Measurements from ENCODE around the gene SELENOT.

SELENOT gene, protein sequence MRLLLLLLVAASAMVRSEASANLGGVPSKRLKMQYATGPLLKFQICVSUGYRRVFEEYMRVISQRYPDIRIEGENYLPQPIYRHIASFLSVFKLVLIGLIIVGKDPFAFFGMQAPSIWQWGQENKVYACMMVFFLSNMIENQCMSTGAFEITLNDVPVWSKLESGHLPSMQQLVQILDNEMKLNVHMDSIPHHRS

DNA sequence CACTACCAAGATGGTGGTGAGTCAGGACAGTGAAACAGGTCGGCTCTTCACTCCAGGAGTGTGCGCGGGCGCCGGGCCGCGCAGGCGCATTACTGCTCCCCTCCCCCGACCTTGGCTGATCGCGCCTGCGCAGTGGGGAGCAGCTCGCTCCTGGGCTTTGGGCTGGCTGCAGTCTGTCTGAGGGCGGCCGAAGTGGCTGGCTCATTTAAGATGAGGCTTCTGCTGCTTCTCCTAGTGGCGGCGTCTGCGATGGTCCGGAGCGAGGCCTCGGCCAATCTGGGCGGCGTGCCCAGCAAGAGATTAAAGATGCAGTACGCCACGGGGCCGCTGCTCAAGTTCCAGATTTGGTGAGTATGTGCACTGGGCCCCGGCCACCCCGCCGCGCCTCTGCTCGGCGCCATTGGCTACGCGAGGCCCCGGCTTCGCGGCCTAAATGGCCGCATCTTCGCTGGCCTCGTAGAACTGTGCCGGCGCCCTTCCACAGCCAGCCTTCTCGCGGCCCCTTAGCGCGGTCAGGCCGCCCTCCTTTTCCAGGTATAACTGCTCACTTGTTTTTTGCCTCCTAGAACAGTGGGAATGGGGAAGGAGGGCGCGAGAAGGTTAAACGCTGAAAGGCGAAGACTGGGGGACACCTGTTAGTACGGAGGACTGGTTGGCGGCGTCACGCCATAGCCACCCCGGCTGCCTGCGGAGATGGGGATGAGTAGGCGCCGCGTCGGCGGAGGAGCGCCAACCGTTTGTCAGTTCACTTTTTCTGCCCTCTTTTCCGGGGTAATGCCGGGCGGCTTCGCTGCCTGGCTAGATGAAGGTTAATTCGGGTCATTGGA, at the start of gene SELENOT:
SELENOT (plus strand) TSS at position 169 of the 827 bp plus-strand sequence; CDS start at position 211, 42 bp downstream.
- peak within 1 kb of the TSS; percentile 98 for H3K27ac ChIP-seq (ENCODE audit: poor library complexity, severe bottlenecking)
- peak; percentile 81 for ATAC-seq (ENCODE audit: low read depth)
- peaks cover 16% of the 10 kb centered on the region for H3K36me3 ChIP-seq (ENCODE audit: low read depth)
- H3K9me3 ChIP-seq (ENCODE audit: severe bottlenecking) = no peaks in the 10 kb centered on the region
- H3K4me1 ChIP-seq (ENCODE audit: insufficient read depth, poor library complexity, severe bottlenecking) = peaks cover 39% of the 10 kb centered on the region
- H3K4me3 ChIP-seq (ENCODE audit: severe bottlenecking) = peak within 1 kb of the TSS; percentile 64
- H3K27me3 ChIP-seq (ENCODE audit: insufficient read depth, poor library complexity, severe bottlenecking) = no peaks in the 10 kb centered on the region
- TF ChIP-seq, protein P1, sequence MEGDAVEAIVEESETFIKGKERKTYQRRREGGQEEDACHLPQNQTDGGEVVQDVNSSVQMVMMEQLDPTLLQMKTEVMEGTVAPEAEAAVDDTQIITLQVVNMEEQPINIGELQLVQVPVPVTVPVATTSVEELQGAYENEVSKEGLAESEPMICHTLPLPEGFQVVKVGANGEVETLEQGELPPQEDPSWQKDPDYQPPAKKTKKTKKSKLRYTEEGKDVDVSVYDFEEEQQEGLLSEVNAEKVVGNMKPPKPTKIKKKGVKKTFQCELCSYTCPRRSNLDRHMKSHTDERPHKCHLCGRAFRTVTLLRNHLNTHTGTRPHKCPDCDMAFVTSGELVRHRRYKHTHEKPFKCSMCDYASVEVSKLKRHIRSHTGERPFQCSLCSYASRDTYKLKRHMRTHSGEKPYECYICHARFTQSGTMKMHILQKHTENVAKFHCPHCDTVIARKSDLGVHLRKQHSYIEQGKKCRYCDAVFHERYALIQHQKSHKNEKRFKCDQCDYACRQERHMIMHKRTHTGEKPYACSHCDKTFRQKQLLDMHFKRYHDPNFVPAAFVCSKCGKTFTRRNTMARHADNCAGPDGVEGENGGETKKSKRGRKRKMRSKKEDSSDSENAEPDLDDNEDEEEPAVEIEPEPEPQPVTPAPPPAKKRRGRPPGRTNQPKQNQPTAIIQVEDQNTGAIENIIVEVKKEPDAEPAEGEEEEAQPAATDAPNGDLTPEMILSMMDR (IDR thresholded peaks at IDR 0.05; ENCODE audit: poor library complexity, severe bottlenecking) = no peak
- peak; percentile 90 for DNase-seq (ENCODE audit: low spot score)

DNA sequence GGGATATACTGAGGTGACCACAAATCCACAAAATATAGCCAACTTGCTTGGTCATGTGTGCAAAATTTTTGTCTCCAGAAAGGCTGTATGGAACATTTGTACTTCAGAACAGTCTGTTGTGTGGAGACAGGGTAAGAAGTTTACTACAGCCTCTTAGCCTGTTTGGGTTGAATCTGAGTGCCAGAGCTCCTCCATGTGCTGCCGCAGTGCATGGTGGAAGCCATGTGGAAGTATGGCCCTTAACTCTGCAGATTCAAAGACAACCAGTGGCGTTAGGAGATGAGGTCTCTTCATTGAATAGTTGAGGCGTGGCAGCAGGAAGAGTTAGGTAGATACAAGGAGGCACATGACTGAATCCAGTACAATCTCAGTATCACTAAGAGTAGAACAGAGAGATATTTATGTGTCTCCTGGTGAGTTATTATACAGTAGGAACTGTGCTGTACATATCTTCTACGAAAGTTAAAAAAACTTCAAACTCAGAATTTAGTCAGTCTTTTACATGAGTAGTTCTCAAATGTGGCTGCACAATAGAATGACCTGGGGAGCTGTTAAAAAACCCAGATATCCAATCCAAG, 47.2 kb upstream of the SELENOT start:
- H3K27me3 ChIP-seq (ENCODE audit: insufficient read depth, poor library complexity, severe bottlenecking) = no peaks in the 10 kb centered on the region
- no peak for DNase-seq (ENCODE audit: low spot score)
- no peak; the same call in 2 of the 3 replicates for ATAC-seq (ENCODE audit: low read depth)
- no peak overlapping the region for H3K4me3 ChIP-seq (ENCODE audit: severe bottlenecking)
- peaks cover 89% of the 10 kb centered on the region for H3K36me3 ChIP-seq (ENCODE audit: low read depth)
- H3K9me3 ChIP-seq (ENCODE audit: severe bottlenecking) = no peaks in the 10 kb centered on the region
- H3K27ac ChIP-seq (ENCODE audit: poor library complexity, severe bottlenecking) = no peak overlapping the region
- H3K4me1 ChIP-seq (ENCODE audit: insufficient read depth, poor library complexity, severe bottlenecking) = no peaks in the 10 kb centered on the region
- TF ChIP-seq, protein P1 (IDR thresholded peaks at IDR 0.05; ENCODE audit: poor library complexity, severe bottlenecking) = no peak

GRCh38 chr3:150556792-150557191, 46.3 kb upstream of the SELENOT start:
- H3K4me3 ChIP-seq (ENCODE audit: severe bottlenecking) = no peak overlapping the region
- H3K4me1 ChIP-seq (ENCODE audit: insufficient read depth, poor library complexity, severe bottlenecking) = no peaks in the 10 kb centered on the region
- TF ChIP-seq, protein P1 (IDR thresholded peaks at IDR 0.05; ENCODE audit: poor library complexity, severe bottlenecking) = no peak
- H3K9me3 ChIP-seq (ENCODE audit: severe bottlenecking) = no peaks in the 10 kb centered on the region
- DNase-seq (ENCODE audit: low spot score) (no peak), ATAC-seq (ENCODE audit: low read depth) (no peak)
- H3K27ac ChIP-seq (ENCODE audit: poor library complexity, severe bottlenecking) = no peak overlapping the region
- peaks cover 82% of the 10 kb centered on the region for H3K36me3 ChIP-seq (ENCODE audit: low read depth)
- H3K27me3 ChIP-seq (ENCODE audit: insufficient read depth, poor library complexity, severe bottlenecking) = no peaks in the 10 kb centered on the region

GRCh38 chr3:150557725-150558124, 45.4 kb upstream of the SELENOT start:
- no peaks in the 10 kb centered on the region for H3K27me3 ChIP-seq (ENCODE audit: insufficient read depth, poor library complexity, severe bottlenecking)
- H3K36me3 ChIP-seq (ENCODE audit: low read depth) = peaks cover 81% of the 10 kb centered on the region
- DNase-seq (ENCODE audit: low spot score) = no peak
- no peak for ATAC-seq (ENCODE audit: low read depth)
- no peaks in the 10 kb centered on the region for H3K4me1 ChIP-seq (ENCODE audit: insufficient read depth, poor library complexity, severe bottlenecking)
- TF ChIP-seq, protein P1 (IDR thresholded peaks at IDR 0.05; ENCODE audit: poor library complexity, severe bottlenecking) = no peak
- H3K4me3 ChIP-seq (ENCODE audit: severe bottlenecking) = no peak overlapping the region
- no peak overlapping the region for H3K27ac ChIP-seq (ENCODE audit: poor library complexity, severe bottlenecking)
- no peaks in the 10 kb centered on the region for H3K9me3 ChIP-seq (ENCODE audit: severe bottlenecking)
